Esophagus squamous epithelium (tissue), 4 donors: ENCODE measurements around the gene TRPC5OS.

Source experiments
- CTCF ChIP-seq, 6 experiments: fragments of 450-650 bp in 4 of 6; fragments of 200-600 bp in 2 of 6; sonication (generic) in 2 of 6; IDR thresholded peaks; one replicate each; pipeline ENCODE4 v1.5.1; 2016 to 2019; ENCODE audit warnings: antibody characterized with exemption in 6 of 6, mild to moderate bottlenecking in 4 of 6, moderate library complexity in 4 of 6
- POLR2A ChIP-seq, 4 donors: fragments of 450-650 bp; IDR thresholded peaks; one replicate each; pipeline ENCODE4 v1.6.1; 2017; ENCODE audit warnings: antibody characterized with exemption in 4 of 4, mild to moderate bottlenecking in 4 of 4, moderate library complexity in 3 of 4

GRCh38 chrX:111837197-111837596, 38.8 kb upstream of the TRPC5OS start:
- TF ChIP-seq CTCF (IDR thresholded peaks at IDR 0.05) = no peak
- no peak for TF ChIP-seq POLR2A (IDR thresholded peaks at IDR 0.05)
